SK-N-SH treated with all-trans-retinoic acid at 6 μM for 48 hours (cell line): ENCODE results near the gene GREB1L.

Source experiments
- GLIS3 ChIP-seq: fragments of 250-450 bp; sonication (Bioruptor Pico); IDR thresholded peaks from 2 replicates; pipeline ENCODE4 v1.5.0; 2020; ENCODE audit warnings: mild to moderate bottlenecking, moderate library complexity
- PATZ1 ChIP-seq: fragments of 250-450 bp; sonication (Bioruptor Pico); IDR thresholded peaks from 2 replicates; pipeline ENCODE4 v1.8.0; 2020; ENCODE audit warnings: mild to moderate bottlenecking, moderate library complexity, borderline replicate concordance
- TCF4 ChIP-seq: fragments of 250-450 bp; sonication (Bioruptor Pico); IDR thresholded peaks from 2 replicates; pipeline ENCODE4 v1.8.0; 2021; ENCODE audit warnings: mild to moderate bottlenecking, moderate library complexity, borderline replicate concordance
- ZC3H10 ChIP-seq: fragments of 250-450 bp; sonication (Bioruptor Pico); IDR thresholded peaks from 2 replicates; pipeline ENCODE4 v1.5.1; 2021; ENCODE audit warnings: mild to moderate bottlenecking, moderate library complexity
- TF ChIP-seq, protein P1 (sequence below): fragments of 250-450 bp; sonication (Bioruptor Pico); IDR thresholded peaks from 2 replicates; pipeline ENCODE4 v1.5.0; 2020; ENCODE audit warnings: mild to moderate bottlenecking, moderate library complexity

- no peak for TF ChIP-seq GLIS3 (CRISPR knock-in tag)
- no peak for TF ChIP-seq ZC3H10 (CRISPR knock-in tag)
- TF ChIP-seq PATZ1 (CRISPR knock-in tag): no peak
- TF ChIP-seq TCF4 (CRISPR knock-in tag): no peak
- TF ChIP-seq, protein P1, sequence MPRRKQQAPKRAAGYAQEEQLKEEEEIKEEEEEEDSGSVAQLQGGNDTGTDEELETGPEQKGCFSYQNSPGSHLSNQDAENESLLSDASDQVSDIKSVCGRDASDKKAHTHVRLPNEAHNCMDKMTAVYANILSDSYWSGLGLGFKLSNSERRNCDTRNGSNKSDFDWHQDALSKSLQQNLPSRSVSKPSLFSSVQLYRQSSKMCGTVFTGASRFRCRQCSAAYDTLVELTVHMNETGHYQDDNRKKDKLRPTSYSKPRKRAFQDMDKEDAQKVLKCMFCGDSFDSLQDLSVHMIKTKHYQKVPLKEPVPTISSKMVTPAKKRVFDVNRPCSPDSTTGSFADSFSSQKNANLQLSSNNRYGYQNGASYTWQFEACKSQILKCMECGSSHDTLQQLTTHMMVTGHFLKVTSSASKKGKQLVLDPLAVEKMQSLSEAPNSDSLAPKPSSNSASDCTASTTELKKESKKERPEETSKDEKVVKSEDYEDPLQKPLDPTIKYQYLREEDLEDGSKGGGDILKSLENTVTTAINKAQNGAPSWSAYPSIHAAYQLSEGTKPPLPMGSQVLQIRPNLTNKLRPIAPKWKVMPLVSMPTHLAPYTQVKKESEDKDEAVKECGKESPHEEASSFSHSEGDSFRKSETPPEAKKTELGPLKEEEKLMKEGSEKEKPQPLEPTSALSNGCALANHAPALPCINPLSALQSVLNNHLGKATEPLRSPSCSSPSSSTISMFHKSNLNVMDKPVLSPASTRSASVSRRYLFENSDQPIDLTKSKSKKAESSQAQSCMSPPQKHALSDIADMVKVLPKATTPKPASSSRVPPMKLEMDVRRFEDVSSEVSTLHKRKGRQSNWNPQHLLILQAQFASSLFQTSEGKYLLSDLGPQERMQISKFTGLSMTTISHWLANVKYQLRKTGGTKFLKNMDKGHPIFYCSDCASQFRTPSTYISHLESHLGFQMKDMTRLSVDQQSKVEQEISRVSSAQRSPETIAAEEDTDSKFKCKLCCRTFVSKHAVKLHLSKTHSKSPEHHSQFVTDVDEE (CRISPR knock-in tag): no peak
Observed at GRCh38 chr18:21327101-21327500, 85.1 kb downstream of the GREB1L start.
